Loucy (cell line): ENCODE results near the gene C1QTNF1.

Experiments used
- EZH2phosphoT487 ChIP-seq: fragments of 200-600 bp; IDR thresholded peaks from 2 replicates; pipeline ENCODE4 v1.6.1; 2018; ENCODE audit warnings: antibody characterized with exemption, mild to moderate bottlenecking, moderate library complexity, borderline replicate concordance
- TF ChIP-seq, protein P1 (sequence below): fragments of 200-600 bp; sonication (generic); conservative IDR thresholded peaks from 2 replicates; pipeline ENCODE4 v1.5.1; 2014; ENCODE audit warnings: mild to moderate bottlenecking, antibody characterized with exemption, low read length

DNA sequence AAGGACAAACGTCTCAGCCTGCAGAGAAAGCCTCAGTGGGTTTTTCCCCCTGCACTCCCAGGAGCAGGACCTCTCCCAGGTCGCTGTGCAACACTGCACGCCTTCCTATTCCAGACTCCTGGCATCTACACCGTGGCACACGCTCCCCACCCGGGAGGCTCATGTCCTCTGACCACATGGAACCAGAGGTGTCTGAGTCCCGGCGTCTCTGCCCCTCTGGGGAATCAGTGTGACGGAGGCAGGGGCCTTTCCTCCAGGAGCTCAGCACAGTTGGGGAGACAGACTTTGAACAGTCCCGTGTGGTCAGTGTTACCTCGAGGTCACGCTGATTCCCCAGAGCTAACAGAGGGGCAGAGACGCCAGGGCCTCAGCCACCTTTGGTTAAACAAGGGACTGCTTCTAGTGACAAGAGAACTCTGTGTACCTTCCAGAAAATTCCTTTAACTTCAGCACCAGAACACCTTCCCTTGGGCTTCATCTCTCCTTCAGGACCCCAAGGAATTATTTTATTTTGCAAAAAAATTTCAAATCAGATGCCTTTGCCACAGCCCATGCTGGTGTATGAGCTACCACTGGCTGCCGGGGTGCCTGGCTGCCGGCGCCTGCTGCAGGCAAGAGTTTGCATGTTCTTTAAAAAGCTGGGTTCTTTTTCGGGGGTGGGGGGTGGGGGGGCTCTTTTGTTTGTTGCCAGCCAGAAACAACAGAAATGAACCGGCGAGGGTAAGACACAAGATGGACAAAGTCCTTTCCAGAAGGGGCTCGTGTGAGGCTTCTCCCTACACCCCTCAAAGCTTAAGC lies 21.0 kb upstream of the C1QTNF1 start:
- TF ChIP-seq, protein P1, sequence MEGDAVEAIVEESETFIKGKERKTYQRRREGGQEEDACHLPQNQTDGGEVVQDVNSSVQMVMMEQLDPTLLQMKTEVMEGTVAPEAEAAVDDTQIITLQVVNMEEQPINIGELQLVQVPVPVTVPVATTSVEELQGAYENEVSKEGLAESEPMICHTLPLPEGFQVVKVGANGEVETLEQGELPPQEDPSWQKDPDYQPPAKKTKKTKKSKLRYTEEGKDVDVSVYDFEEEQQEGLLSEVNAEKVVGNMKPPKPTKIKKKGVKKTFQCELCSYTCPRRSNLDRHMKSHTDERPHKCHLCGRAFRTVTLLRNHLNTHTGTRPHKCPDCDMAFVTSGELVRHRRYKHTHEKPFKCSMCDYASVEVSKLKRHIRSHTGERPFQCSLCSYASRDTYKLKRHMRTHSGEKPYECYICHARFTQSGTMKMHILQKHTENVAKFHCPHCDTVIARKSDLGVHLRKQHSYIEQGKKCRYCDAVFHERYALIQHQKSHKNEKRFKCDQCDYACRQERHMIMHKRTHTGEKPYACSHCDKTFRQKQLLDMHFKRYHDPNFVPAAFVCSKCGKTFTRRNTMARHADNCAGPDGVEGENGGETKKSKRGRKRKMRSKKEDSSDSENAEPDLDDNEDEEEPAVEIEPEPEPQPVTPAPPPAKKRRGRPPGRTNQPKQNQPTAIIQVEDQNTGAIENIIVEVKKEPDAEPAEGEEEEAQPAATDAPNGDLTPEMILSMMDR = no peak
- no peak for TF ChIP-seq EZH2phosphoT487
